Measurements from ENCODE around the gene MRPS7.
"Not testable (repeated sequence)": the region's sequence is repeated elsewhere in the genome, so short reads cannot be mapped to it uniquely, and the experiment has no call there.

MRPS7 gene

GRCh38 chr17:75244133-75244866 lies 17.4 kb upstream of the MRPS7 start:
- peak; percentile 63 for DNase-seq (ENCODE audit: low spot score)

GRCh38 chr17:75245011-75245410 lies 16.7 kb upstream of the MRPS7 start:
- DNase-seq (ENCODE audit: low spot score) = no peak

- DNase-seq (ENCODE audit: low spot score) = no peak
Measured at GRCh38 chr17:75246404-75246803, 15.3 kb upstream of the MRPS7 start.

GRCh38 chr17:75249564-75249963 lies 12.1 kb upstream of the MRPS7 start:
- no peak for DNase-seq (ENCODE audit: low spot score)

- peak; percentile 84 for DNase-seq (ENCODE audit: low spot score)
Measured at GRCh38 chr17:75250009-75250471, 11.6 kb upstream of the MRPS7 start.

- no peak for DNase-seq (ENCODE audit: low spot score)
Measured at GRCh38 chr17:75252039-75252816, 9.5 kb upstream of the MRPS7 start.

- not testable (repeated sequence) for DNase-seq (ENCODE audit: low spot score)
Measured at GRCh38 chr17:75255954-75256698, 5.6 kb upstream of the MRPS7 start.

GRCh38 chr17:75257228-75257627 lies 4.5 kb upstream of the MRPS7 start:
- DNase-seq (ENCODE audit: low spot score) = not testable (repeated sequence)

GRCh38 chr17:75260641-75261335 lies 891 bp upstream of the MRPS7 start:
- DNase-seq (ENCODE audit: low spot score) = no peak

GRCh38 chr17:75262112-75262606 lies 480 bp downstream of the MRPS7 start:
- DNase-seq (ENCODE audit: low spot score) = peak; percentile 53

- no peak for DNase-seq (ENCODE audit: low spot score)
Measured at GRCh38 chr17:75263055-75263454, 1.4 kb downstream of the MRPS7 start.

GRCh38 chr17:75265614-75266315 lies 4.1 kb downstream of the MRPS7 start:
- no peak for DNase-seq (ENCODE audit: low spot score)

- DNase-seq (ENCODE audit: low spot score) = no peak
Measured at GRCh38 chr17:75266316-75267152, 4.9 kb downstream of the MRPS7 start.

- DNase-seq (ENCODE audit: low spot score) = no peak
Measured at GRCh38 chr17:75267153-75267410, 5.4 kb downstream of the MRPS7 start.

- no peak for DNase-seq (ENCODE audit: low spot score)
Measured at GRCh38 chr17:75267411-75268232, 5.9 kb downstream of the MRPS7 start.

GRCh38 chr17:75269844-75270217 lies 8.2 kb downstream of the MRPS7 start:
- no peak for DNase-seq (ENCODE audit: low spot score)

- peak; percentile 41 for DNase-seq (ENCODE audit: low spot score)
Measured at GRCh38 chr17:75270218-75270965, 8.7 kb downstream of the MRPS7 start.

GRCh38 chr17:75270966-75271232 lies 9.2 kb downstream of the MRPS7 start, which contains the start of gene MIF4GD:
TSS of gene MIF4GD (minus strand) at chr17:75271231. CDS start at chr17:75270195, 1,036 bp downstream.
- DNase-seq (ENCODE audit: low spot score) = no peak
